ENCODE results near the gene AGL. TPM values are rescaled to one million over a fixed set of nuclear protein-coding genes. Genes with fewer than 3 reads are reported as not detected.
A peak's percentile ranks its signal among the peaks of the same experiment; 100 is the strongest.

Gene AGL
- total and polyA plus RNA-seq, 2 experiments from 2014 or later: 9.3 to 34.2 TPM

DNA sequence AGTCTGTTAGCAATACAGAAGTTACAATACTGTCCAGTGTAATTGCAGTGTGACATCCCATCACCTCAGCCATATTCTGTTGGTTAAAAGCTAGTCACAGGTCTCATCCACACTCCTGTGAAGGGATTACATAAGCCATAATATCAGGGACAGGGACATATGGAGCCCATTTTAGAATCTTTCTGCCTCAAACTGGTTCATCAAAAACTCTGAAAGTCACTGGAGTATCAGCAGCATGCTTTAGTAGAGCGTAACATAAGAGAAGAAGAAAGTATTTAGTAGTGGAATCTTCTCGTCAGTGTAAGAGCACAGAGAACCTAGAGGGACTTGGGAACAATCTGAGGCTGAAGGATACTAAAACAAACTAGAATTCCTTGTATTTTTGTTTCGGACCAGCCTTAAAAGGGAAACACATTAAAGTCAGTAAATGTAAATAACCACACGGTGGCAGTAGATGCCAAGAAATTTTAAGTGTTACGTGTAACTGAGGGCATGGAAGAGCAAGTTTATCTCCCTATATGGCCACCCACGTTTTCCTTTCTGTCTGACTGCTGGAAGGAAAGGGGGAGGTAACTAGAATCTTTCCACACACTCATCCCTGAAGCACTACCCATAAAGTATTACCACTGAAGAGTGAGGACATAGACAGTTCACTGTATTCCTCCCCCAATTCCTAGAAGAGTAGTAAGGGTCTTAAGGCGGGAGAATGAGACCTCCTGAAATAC is 41.6 kb upstream of the AGL start:
- Histone ChIP-seq H3K4me3 (no peak overlapping the region), H2AFZ (peak overlapping the region; percentile 55), H3K4me1 (ENCODE audit: insufficient read depth) (peaks cover 5% of the 10 kb centered on the region), H4K20me1 (ENCODE audit: insufficient read depth, poor library complexity, severe bottlenecking) (no peaks in the 10 kb centered on the region), H3K9me3 (ENCODE audit: low read depth) (no peaks in the 10 kb centered on the region), H3K27me3 (no peaks in the 10 kb centered on the region), H3K79me2 (no peaks in the 10 kb centered on the region), H3K36me3 (replicated peaks; ENCODE audit: insufficient read depth, low read depth) (no peaks in the 10 kb centered on the region), H3K27ac (peak overlapping the region; percentile 46), H3K9me2 (replicated peaks; ENCODE audit: insufficient read depth) (no peaks in the 10 kb centered on the region), H3K4me2 (peak overlapping the region; percentile 53)
- peak; percentile 74 for TF ChIP-seq CTCF (IDR thresholded peaks at IDR 0.05; ENCODE audit: poor library complexity)
- no peak for TF ChIP-seq EZH2phosphoT487 (IDR thresholded peaks at IDR 0.05; ENCODE audit: low read depth, severe bottlenecking, unreplicated experiment)
- WGBS (ENCODE audit: low lambda C conversion rate, missing lambda C conversion rate): 11% methylated on average over 7 of the region's 7 CpGs
- peak; percentile 91 for DNase-seq (ENCODE audit: low spot score)

DNA sequence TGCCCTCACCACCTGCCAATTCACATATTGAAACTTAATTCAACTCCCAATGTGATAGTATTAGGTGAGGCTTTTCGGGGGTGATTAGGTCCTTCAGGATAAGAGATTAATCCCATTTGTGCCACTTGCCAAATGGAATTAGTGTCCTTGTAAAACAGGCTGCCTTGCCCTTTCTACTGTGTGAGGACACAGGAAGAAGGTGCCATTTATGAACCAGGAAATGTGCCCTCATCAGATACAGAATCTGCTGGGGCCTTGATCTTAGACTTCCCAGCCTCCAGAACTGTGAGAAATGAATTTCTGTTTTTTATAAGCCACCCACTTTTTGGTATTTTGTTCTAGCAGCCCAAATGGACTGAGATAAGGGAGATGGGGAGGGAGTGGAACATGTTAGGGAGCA is 39.1 kb upstream of the AGL start:
- TF ChIP-seq EZH2phosphoT487 (IDR thresholded peaks at IDR 0.05; ENCODE audit: low read depth, severe bottlenecking, unreplicated experiment) (no peak), CTCF (IDR thresholded peaks at IDR 0.05; ENCODE audit: poor library complexity) (no peak), EZH2 (IDR thresholded peaks at IDR 0.05; ENCODE audit: borderline replicate concordance) (no peak)
- no peaks in the 10 kb centered on the region for H3K36me3 ChIP-seq (replicated peaks; ENCODE audit: insufficient read depth, low read depth)
- WGBS (ENCODE audit: low lambda C conversion rate, missing lambda C conversion rate): 81% methylated on average over 1 of the region's 1 CpG

DNA sequence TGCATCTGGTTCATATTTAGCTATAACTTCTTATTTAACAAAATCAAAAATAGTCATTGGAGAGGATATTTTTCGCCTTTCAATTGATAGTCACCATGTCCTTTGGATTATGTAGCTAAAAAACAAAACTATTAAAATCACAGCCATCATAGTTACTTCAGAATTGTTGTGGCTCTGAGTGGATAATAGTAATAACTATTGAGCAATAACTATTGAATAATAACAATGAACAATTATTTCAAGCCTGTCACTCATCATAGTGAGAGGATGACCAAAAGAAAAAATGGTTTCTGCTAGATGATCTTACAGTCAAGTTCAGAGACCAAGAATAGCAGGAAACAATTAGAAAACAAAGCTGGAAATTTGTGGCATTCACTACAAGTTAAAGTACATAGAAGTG is 38.4 kb upstream of the AGL start:
- H3K4me1 ChIP-seq (ENCODE audit: insufficient read depth): peaks cover 5% of the 10 kb centered on the region
- no peak overlapping the region for H2AFZ ChIP-seq
- no peak for DNase-seq (ENCODE audit: low spot score)
- no peaks in the 10 kb centered on the region for H3K79me2 ChIP-seq
- WGBS (ENCODE audit: low lambda C conversion rate, missing lambda C conversion rate): 97% methylated on average over 1 of the region's 1 CpG
- H3K4me3 ChIP-seq: no peak overlapping the region
- no peak for TF ChIP-seq CTCF (IDR thresholded peaks at IDR 0.05; ENCODE audit: poor library complexity)
- no peak for TF ChIP-seq EZH2phosphoT487 (IDR thresholded peaks at IDR 0.05; ENCODE audit: low read depth, severe bottlenecking, unreplicated experiment)
- TF ChIP-seq EZH2 (IDR thresholded peaks at IDR 0.05; ENCODE audit: borderline replicate concordance): no peak
- no peaks in the 10 kb centered on the region for H3K9me2 ChIP-seq (replicated peaks; ENCODE audit: insufficient read depth)
- H3K9me3 ChIP-seq (ENCODE audit: low read depth): no peaks in the 10 kb centered on the region
- H3K36me3 ChIP-seq (replicated peaks; ENCODE audit: insufficient read depth, low read depth): no peaks in the 10 kb centered on the region
- H3K27me3 ChIP-seq: no peaks in the 10 kb centered on the region
- no peak overlapping the region for H3K4me2 ChIP-seq
- H3K27ac ChIP-seq: no peak overlapping the region
- H4K20me1 ChIP-seq (ENCODE audit: insufficient read depth, poor library complexity, severe bottlenecking): no peaks in the 10 kb centered on the region

More for the DNA sequence above, 39.1 kb upstream of the AGL start:
- no peak for DNase-seq (ENCODE audit: low spot score)
- no peak overlapping the region for H2AFZ ChIP-seq
- H3K27ac ChIP-seq: no peak overlapping the region
- H4K20me1 ChIP-seq (ENCODE audit: insufficient read depth, poor library complexity, severe bottlenecking): no peaks in the 10 kb centered on the region
- H3K4me2 ChIP-seq: no peak overlapping the region
- peaks cover 5% of the 10 kb centered on the region for H3K4me1 ChIP-seq (ENCODE audit: insufficient read depth)
- H3K79me2 ChIP-seq: no peaks in the 10 kb centered on the region
- no peaks in the 10 kb centered on the region for H3K9me2 ChIP-seq (replicated peaks; ENCODE audit: insufficient read depth)
- H3K4me3 ChIP-seq: no peak overlapping the region
- no peaks in the 10 kb centered on the region for H3K27me3 ChIP-seq
- H3K9me3 ChIP-seq (ENCODE audit: low read depth): no peaks in the 10 kb centered on the region
